DOHH2 (cell line): ENCODE measurements around the gene VPREB3.

ENCODE experiments used
- H3F3A ChIP-seq: fragments of 200-600 bp; sonication (generic), shearing (Covaris generic); 2 replicates; pipeline ENCODE4 v1.6.0; 2016; ENCODE audit warnings: antibody characterized with exemption, mild to moderate bottlenecking; ENCODE audit not compliant: control insufficient read depth, insufficient read depth
- H3K27ac ChIP-seq: fragments of 200-600 bp; sonication (generic); 2 replicates; pipeline ENCODE4 v1.5.1; 2014; ENCODE audit warnings: low read depth, mild to moderate bottlenecking, low read length, moderate library complexity
- H3K27me3 ChIP-seq: fragments of 200-600 bp; sonication (generic); 2 replicates; pipeline ENCODE4 v1.6.1; 2014; ENCODE audit warnings: mild to moderate bottlenecking, low read length, mixed read lengths; ENCODE audit not compliant: control insufficient read depth
- H3K36me3 ChIP-seq: fragments of 200-600 bp; sonication (generic); 2 replicates; pipeline ENCODE4 v1.6.1; 2014; ENCODE audit warnings: mild to moderate bottlenecking, low read length, moderate library complexity, mixed read lengths; ENCODE audit not compliant: control insufficient read depth
- H3K4me1 ChIP-seq: fragments of 200-600 bp; sonication (generic); 2 replicates; pipeline ENCODE4 v1.6.1; 2014; ENCODE audit warnings: mild to moderate bottlenecking, low read length, mixed read lengths; ENCODE audit not compliant: control insufficient read depth
- H3K4me2 ChIP-seq: fragments of 200-600 bp; sonication (generic); 2 replicates; pipeline ENCODE4 v1.6.0; 2014; ENCODE audit warnings: mild to moderate bottlenecking, low read length, moderate library complexity
- H3K4me3 ChIP-seq: fragments of 200-600 bp; sonication (generic); 2 replicates; pipeline ENCODE4 v1.5.1; 2014; ENCODE audit warnings: mild to moderate bottlenecking, low read length, mixed read lengths
- H3K79me2 ChIP-seq: fragments of 200-600 bp; sonication (generic); 2 replicates; pipeline ENCODE4 v1.6.1; 2014; ENCODE audit warnings: mild to moderate bottlenecking, low read length, mixed read lengths; ENCODE audit not compliant: control insufficient read depth
- H3K9me2 ChIP-seq: fragments of 200-600 bp; sonication (generic); replicated peaks from 2 replicates; pipeline ENCODE4 v1.6.1; 2014; ENCODE audit warnings: mild to moderate bottlenecking, low read length, mixed read lengths; ENCODE audit not compliant: control insufficient read depth
- H3K9me3 ChIP-seq: fragments of 200-600 bp; sonication (generic); 2 replicates; pipeline ENCODE4 v1.6.1; 2014; ENCODE audit warnings: antibody characterized with exemption, low read length, mixed read lengths; ENCODE audit not compliant: control insufficient read depth, insufficient read depth
- H4K20me1 ChIP-seq: fragments of 200-600 bp; sonication (generic); 2 replicates; pipeline ENCODE4 v1.6.0; 2014; ENCODE audit warnings: low read depth, mild to moderate bottlenecking, antibody characterized with exemption, low read length, moderate library complexity; ENCODE audit not compliant: control insufficient read depth, insufficient read depth
- CTCF ChIP-seq: fragments of 200-600 bp; sonication (generic); IDR thresholded peaks from one replicate; pipeline ENCODE4 v1.5.1; 2014; ENCODE audit warnings: antibody characterized with exemption, mild to moderate bottlenecking, low read depth, low read length; ENCODE audit not compliant: poor library complexity, severe bottlenecking
- EZH2phosphoT487 ChIP-seq: fragments of 200-600 bp; sonication (generic); IDR thresholded peaks from 2 replicates; pipeline ENCODE4 v1.6.1; 2017; ENCODE audit warnings: borderline replicate concordance, mild to moderate bottlenecking, antibody characterized with exemption, low read length, moderate library complexity, mixed read lengths

Gene VPREB3

GRCh38 chr22:23779731-23780130 lies 25.5 kb upstream of the VPREB3 start:
- H3K4me3 ChIP-seq = no peak overlapping the region
- H3F3A ChIP-seq = no peaks in the 10 kb centered on the region
- H3K36me3 ChIP-seq = no peaks in the 10 kb centered on the region
- no peaks in the 10 kb centered on the region for H3K79me2 ChIP-seq
- H4K20me1 ChIP-seq = no peaks in the 10 kb centered on the region
- H3K27me3 ChIP-seq = no peaks in the 10 kb centered on the region
- TF ChIP-seq CTCF = no peak
- TF ChIP-seq EZH2phosphoT487 = no peak
- H3K4me2 ChIP-seq = no peak overlapping the region
- no peaks in the 10 kb centered on the region for H3K9me2 ChIP-seq
- H3K9me3 ChIP-seq = no peaks in the 10 kb centered on the region
- peaks cover 8% of the 10 kb centered on the region; the same call in 1 of the 2 replicates for H3K4me1 ChIP-seq
- no peak overlapping the region for H3K27ac ChIP-seq

GRCh38 chr22:23779083-23779482 lies 24.9 kb upstream of the VPREB3 start:
- Histone ChIP-seq H3K4me3 (no peak overlapping the region), H3K9me2 (no peaks in the 10 kb centered on the region), H3K4me1 (0 out of 2 replicates have a peak, but pooled peaks cover 4% of the 10 kb centered on the region), H3K27me3 (no peaks in the 10 kb centered on the region), H3F3A (no peaks in the 10 kb centered on the region), H3K79me2 (no peaks in the 10 kb centered on the region), H4K20me1 (no peaks in the 10 kb centered on the region), H3K36me3 (no peaks in the 10 kb centered on the region), H3K27ac (no peak overlapping the region), H3K4me2 (no peak overlapping the region), H3K9me3 (no peaks in the 10 kb centered on the region)
- no peak for TF ChIP-seq CTCF
- TF ChIP-seq EZH2phosphoT487 = no peak

DNA sequence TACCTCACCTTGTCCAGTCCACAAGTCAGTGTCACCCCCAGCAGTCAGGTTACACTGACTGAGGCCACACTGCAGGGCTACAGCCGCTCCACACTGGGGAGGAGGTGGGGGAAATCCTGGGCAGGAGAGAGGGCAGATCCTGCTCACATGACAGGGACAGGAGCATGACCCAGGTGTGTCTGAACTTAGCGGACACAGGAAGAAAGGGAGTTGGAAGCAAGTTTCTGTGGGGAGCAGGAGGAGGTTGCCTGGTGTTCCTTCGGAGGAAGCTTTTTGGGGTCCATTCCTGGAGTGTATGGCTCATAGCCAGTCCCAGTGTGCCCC lies 24.3 kb upstream of the VPREB3 start:
- Histone ChIP-seq H3K9me2 (no peaks in the 10 kb centered on the region), H3K4me1 (peaks cover 6% of the 10 kb centered on the region; the same call in 1 of the 2 replicates), H3F3A (no peaks in the 10 kb centered on the region), H3K27ac (no peak overlapping the region), H4K20me1 (no peaks in the 10 kb centered on the region), H3K36me3 (no peaks in the 10 kb centered on the region), H3K9me3 (no peaks in the 10 kb centered on the region), H3K27me3 (no peaks in the 10 kb centered on the region), H3K4me3 (no peak overlapping the region), H3K79me2 (no peaks in the 10 kb centered on the region), H3K4me2 (no peak overlapping the region)
- TF ChIP-seq EZH2phosphoT487 = no peak
- TF ChIP-seq CTCF = no peak
